ENCODE results near the gene FLNB. TPM values are rescaled to one million over a fixed set of nuclear protein-coding genes. Genes with fewer than 3 reads are reported as not detected.

Gene FLNB
- total and polyA plus RNA-seq, 2 of the 13 experiments (the other 11 are each of a cell fraction or from before 2014, with no cell fraction given), result 106 to 130 TPM

DNA sequence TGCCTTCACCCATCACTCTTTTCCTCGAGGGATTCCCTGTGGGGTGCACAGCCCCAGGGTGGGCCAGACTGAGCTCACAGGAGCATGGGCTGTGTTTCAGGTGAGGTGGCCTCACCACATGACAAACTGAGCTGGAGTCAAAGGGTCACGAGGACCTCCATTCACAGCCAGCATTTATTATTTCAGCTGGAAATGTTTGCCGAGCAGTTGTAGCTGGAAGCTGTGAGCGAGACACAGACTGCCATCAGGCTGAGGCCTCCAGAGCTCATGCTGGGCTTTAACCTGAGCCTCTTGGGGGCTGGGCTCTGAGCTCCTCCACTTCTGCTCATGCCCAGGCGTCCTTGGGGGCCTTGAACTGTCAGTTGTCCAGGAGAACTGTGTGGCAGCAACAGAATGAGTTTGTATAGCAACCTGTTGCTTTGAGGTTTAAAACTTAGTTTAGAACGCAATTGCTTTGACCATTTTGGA lies 57.5 kb downstream of the FLNB start (continued):
- no peak for TF ChIP-seq NCOA5 (CRISPR knock-in tag; IDR thresholded peaks at IDR 0.05)
- no peak for TF ChIP-seq YY1 (IDR thresholded peaks at IDR 0.05; ENCODE audit: insufficient read depth, insufficient replicate concordance, low read depth, low read length)
- no peak for TF ChIP-seq MEIS2 (CRISPR knock-in tag; IDR thresholded peaks at IDR 0.05)
- 0 out of 2 replicates have a peak, but pooled peaks have one; percentile 2 for TF ChIP-seq CEBPG (CRISPR knock-in tag; IDR thresholded peaks at IDR 0.05)
- TF ChIP-seq, protein P1, sequence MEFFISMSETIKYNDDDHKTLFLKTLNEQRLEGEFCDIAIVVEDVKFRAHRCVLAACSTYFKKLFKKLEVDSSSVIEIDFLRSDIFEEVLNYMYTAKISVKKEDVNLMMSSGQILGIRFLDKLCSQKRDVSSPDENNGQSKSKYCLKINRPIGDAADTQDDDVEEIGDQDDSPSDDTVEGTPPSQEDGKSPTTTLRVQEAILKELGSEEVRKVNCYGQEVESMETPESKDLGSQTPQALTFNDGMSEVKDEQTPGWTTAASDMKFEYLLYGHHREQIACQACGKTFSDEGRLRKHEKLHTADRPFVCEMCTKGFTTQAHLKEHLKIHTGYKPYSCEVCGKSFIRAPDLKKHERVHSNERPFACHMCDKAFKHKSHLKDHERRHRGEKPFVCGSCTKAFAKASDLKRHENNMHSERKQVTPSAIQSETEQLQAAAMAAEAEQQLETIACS (CRISPR knock-in tag; IDR thresholded peaks at IDR 0.05), result no peak
- TF ChIP-seq ZNF615 (CRISPR knock-in tag; IDR thresholded peaks at IDR 0.05; ENCODE audit: borderline replicate concordance), result no peak
- TF ChIP-seq GATAD2A (CRISPR knock-in tag; IDR thresholded peaks at IDR 0.05), result peak; percentile 77
- TF ChIP-seq KLF13 (CRISPR knock-in tag; IDR thresholded peaks at IDR 0.05), result no peak
- TF ChIP-seq DNMT3B (CRISPR knock-in tag; conservative IDR thresholded peaks at IDR 0.05), result no peak
- no peak for TF ChIP-seq ZNF235 (CRISPR knock-in tag; IDR thresholded peaks at IDR 0.05; ENCODE audit: borderline replicate concordance)
- TF ChIP-seq CENPX (CRISPR knock-in tag; IDR thresholded peaks at IDR 0.05), result no peak
- TF ChIP-seq SRF (IDR thresholded peaks at IDR 0.05; ENCODE audit: low read depth, low read length), result no peak
- TF ChIP-seq, protein P2, sequence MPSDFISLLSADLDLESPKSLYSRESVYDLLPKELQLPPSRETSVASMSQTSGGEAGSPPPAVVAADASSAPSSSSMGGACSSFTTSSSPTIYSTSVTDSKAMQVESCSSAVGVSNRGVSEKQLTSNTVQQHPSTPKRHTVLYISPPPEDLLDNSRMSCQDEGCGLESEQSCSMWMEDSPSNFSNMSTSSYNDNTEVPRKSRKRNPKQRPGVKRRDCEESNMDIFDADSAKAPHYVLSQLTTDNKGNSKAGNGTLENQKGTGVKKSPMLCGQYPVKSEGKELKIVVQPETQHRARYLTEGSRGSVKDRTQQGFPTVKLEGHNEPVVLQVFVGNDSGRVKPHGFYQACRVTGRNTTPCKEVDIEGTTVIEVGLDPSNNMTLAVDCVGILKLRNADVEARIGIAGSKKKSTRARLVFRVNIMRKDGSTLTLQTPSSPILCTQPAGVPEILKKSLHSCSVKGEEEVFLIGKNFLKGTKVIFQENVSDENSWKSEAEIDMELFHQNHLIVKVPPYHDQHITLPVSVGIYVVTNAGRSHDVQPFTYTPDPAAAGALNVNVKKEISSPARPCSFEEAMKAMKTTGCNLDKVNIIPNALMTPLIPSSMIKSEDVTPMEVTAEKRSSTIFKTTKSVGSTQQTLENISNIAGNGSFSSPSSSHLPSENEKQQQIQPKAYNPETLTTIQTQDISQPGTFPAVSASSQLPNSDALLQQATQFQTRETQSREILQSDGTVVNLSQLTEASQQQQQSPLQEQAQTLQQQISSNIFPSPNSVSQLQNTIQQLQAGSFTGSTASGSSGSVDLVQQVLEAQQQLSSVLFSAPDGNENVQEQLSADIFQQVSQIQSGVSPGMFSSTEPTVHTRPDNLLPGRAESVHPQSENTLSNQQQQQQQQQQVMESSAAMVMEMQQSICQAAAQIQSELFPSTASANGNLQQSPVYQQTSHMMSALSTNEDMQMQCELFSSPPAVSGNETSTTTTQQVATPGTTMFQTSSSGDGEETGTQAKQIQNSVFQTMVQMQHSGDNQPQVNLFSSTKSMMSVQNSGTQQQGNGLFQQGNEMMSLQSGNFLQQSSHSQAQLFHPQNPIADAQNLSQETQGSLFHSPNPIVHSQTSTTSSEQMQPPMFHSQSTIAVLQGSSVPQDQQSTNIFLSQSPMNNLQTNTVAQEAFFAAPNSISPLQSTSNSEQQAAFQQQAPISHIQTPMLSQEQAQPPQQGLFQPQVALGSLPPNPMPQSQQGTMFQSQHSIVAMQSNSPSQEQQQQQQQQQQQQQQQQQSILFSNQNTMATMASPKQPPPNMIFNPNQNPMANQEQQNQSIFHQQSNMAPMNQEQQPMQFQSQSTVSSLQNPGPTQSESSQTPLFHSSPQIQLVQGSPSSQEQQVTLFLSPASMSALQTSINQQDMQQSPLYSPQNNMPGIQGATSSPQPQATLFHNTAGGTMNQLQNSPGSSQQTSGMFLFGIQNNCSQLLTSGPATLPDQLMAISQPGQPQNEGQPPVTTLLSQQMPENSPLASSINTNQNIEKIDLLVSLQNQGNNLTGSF (CRISPR knock-in tag; IDR thresholded peaks at IDR 0.05), result no peak
- peak; percentile 54; the same call in 1 of the 2 replicates for TF ChIP-seq MTA1 (CRISPR knock-in tag; IDR thresholded peaks at IDR 0.05; ENCODE audit: borderline replicate concordance)
- TF ChIP-seq ZNF747 (CRISPR knock-in tag; IDR thresholded peaks at IDR 0.05; ENCODE audit: borderline replicate concordance), result no peak
- no peak for TF ChIP-seq MAFF (IDR thresholded peaks at IDR 0.05; ENCODE audit: low read depth, low read length)
- TF ChIP-seq, protein P3, sequence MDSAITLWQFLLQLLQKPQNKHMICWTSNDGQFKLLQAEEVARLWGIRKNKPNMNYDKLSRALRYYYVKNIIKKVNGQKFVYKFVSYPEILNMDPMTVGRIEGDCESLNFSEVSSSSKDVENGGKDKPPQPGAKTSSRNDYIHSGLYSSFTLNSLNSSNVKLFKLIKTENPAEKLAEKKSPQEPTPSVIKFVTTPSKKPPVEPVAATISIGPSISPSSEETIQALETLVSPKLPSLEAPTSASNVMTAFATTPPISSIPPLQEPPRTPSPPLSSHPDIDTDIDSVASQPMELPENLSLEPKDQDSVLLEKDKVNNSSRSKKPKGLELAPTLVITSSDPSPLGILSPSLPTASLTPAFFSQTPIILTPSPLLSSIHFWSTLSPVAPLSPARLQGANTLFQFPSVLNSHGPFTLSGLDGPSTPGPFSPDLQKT (CRISPR knock-in tag; IDR thresholded peaks at IDR 0.05; ENCODE audit: borderline replicate concordance), result no peak
- no peak for TF ChIP-seq GATA4 (IDR thresholded peaks at IDR 0.05; ENCODE audit: borderline replicate concordance, low read depth)
- no peak for TF ChIP-seq POLR2A (IDR thresholded peaks at IDR 0.05; ENCODE audit: insufficient read depth in 1 of 2, low read depth in 2 of 2, low read length in 2 of 2)
- TF ChIP-seq SALL2 (CRISPR knock-in tag; IDR thresholded peaks at IDR 0.05), result no peak
- TF ChIP-seq ZNF138 (CRISPR knock-in tag; IDR thresholded peaks at IDR 0.05; ENCODE audit: low read depth), result no peak
- no peak for TF ChIP-seq MTF1 (CRISPR knock-in tag; IDR thresholded peaks at IDR 0.05)
- peak; percentile 64 for TF ChIP-seq ZFX (CRISPR knock-in tag; IDR thresholded peaks at IDR 0.05; ENCODE audit: low read depth)
- no peak for TF ChIP-seq ELF1 (CRISPR knock-in tag; IDR thresholded peaks at IDR 0.05)
- TF ChIP-seq ZNF510 (CRISPR knock-in tag; IDR thresholded peaks at IDR 0.05; ENCODE audit: low read depth), result no peak
- no peak for TF ChIP-seq MED13 (CRISPR knock-in tag; IDR thresholded peaks at IDR 0.05)
- no peak for TF ChIP-seq ZFP37 (CRISPR knock-in tag; IDR thresholded peaks at IDR 0.05; ENCODE audit: borderline replicate concordance)
